ENCODE data around the gene SPECC1L. TPM values are rescaled to one million over a fixed set of nuclear protein-coding genes. Genes with fewer than 3 reads are reported as not detected.

Gene SPECC1L
- total and polyA plus RNA-seq, 8 donors: 6.0 to 53.1 (median 21.8) TPM

GRCh38 chr22:24465566-24465965 is 194.9 kb downstream of the SPECC1L start:
- Histone ChIP-seq H3K27ac (no peak overlapping the region), H3K9me3 (no peaks in the 10 kb centered on the region), H3K27me3 (no peaks in the 10 kb centered on the region), H3K4me1 (peaks cover 3 to 28% (median 14%) of the 10 kb centered on the region in 4 donors), H3K4me3 (no peak overlapping the region), H3K36me3 (no peaks in the 10 kb centered on the region)
- TF ChIP-seq, protein P1, sequence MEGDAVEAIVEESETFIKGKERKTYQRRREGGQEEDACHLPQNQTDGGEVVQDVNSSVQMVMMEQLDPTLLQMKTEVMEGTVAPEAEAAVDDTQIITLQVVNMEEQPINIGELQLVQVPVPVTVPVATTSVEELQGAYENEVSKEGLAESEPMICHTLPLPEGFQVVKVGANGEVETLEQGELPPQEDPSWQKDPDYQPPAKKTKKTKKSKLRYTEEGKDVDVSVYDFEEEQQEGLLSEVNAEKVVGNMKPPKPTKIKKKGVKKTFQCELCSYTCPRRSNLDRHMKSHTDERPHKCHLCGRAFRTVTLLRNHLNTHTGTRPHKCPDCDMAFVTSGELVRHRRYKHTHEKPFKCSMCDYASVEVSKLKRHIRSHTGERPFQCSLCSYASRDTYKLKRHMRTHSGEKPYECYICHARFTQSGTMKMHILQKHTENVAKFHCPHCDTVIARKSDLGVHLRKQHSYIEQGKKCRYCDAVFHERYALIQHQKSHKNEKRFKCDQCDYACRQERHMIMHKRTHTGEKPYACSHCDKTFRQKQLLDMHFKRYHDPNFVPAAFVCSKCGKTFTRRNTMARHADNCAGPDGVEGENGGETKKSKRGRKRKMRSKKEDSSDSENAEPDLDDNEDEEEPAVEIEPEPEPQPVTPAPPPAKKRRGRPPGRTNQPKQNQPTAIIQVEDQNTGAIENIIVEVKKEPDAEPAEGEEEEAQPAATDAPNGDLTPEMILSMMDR (IDR thresholded peaks at IDR 0.05): no peak
- TF ChIP-seq EP300 (IDR thresholded peaks at IDR 0.05) (no peak), POLR2A (IDR thresholded peaks at IDR 0.05) (no peak), POLR2AphosphoS5 (IDR thresholded peaks at IDR 0.05) (no peak)
- intact Hi-C loops (cut with DNase I; ENCODE audit: low total_unique reads): no loop called here
- 60 to 66% (median 64%) methylated on average over 4 to 5 of the region's 5 CpGs for WGBS, 5 donors
- no peak for DNase-seq

DNA sequence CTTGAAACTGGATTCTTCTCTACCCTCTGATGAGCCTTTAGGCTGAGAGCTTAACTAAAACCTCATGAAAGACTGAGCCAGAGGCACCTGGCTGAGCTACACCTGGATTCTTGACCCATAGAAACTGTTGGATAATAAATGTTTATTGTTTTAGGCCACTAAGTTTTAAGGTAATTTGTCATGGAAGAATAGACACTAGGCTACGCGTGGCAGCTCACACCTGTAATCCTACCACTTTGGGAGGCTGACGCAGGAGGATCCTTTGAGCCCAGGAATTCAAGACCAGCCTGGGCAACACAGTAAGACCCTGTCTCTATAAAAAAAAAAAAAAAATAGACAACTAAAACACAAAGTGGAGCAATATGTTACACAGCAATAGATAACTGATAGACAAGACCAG is 195.3 kb downstream of the SPECC1L start:
- Histone ChIP-seq H3K4me3 (no peak overlapping the region), H3K27ac (no peak overlapping the region), H3K27me3 (no peaks in the 10 kb centered on the region), H3K9me3 (no peaks in the 10 kb centered on the region), H3K4me1 (peaks cover 0 to 24% (median 12%) of the 10 kb centered on the region in 4 donors), H3K36me3 (no peaks in the 10 kb centered on the region)
- no peak for DNase-seq
- TF ChIP-seq, protein P1 (IDR thresholded peaks at IDR 0.05): no peak
- TF ChIP-seq EP300 (IDR thresholded peaks at IDR 0.05): no peak
- no peak for TF ChIP-seq POLR2A (IDR thresholded peaks at IDR 0.05)
- no peak for TF ChIP-seq POLR2AphosphoS5 (IDR thresholded peaks at IDR 0.05)
- intact Hi-C loops (cut with DNase I; ENCODE audit: low total_unique reads): no loop called here
- WGBS, 5 donors: 89 to 98% (median 95%) methylated on average over 3 of the region's 3 CpGs

DNA sequence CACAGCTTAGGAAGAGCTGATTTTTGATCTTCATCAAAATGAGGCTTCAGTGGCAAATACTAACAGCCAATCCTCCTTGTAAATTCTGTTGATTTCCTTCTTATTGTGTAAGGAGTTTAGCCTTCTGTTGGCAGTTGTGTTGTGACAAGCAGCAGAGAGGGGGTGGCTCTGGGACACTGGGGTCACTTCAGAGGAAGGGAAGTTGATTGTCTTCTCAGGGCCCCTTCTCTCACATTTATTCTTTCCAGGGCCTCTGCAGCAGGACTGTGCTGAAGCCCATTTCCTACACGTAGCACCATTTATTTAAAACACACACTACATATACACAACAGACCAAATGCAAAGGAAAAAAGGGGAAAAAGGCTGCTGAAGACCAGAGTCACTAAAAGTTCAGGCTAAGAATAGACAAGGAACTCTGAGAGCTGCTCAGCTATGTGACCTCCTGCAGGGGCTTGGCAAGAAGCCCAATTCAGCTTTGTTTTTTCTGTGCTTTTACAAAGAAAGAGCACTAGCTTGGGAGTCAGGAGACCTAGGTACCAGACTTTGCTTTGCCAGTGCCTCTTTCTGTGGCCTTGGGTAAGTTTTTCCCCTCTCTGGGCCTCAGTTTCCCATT is 196.2 kb downstream of the SPECC1L start:
- Histone ChIP-seq H3K27me3 (no peaks in the 10 kb centered on the region), H3K36me3 (no peaks in the 10 kb centered on the region), H3K9me3 (no peaks in the 10 kb centered on the region), H3K27ac (peak overlapping the region in 1 of 5 donors; percentile 9), H3K4me1 (peaks cover 0 to 22% (median 12%) of the 10 kb centered on the region in 4 donors), H3K4me3 (no peak overlapping the region)
- WGBS, 5 donors: 43 to 60% (median 52%) methylated on average over 1 of the region's 1 CpG
- DNase-seq: peak in 1 of 2 donors; percentile 78
- intact Hi-C loops (cut with DNase I; ENCODE audit: low total_unique reads): no loop called here
- TF ChIP-seq EP300 (IDR thresholded peaks at IDR 0.05) (no peak), POLR2A (IDR thresholded peaks at IDR 0.05) (no peak), POLR2AphosphoS5 (IDR thresholded peaks at IDR 0.05) (no peak)
- TF ChIP-seq, protein P1 (IDR thresholded peaks at IDR 0.05): no peak

DNA sequence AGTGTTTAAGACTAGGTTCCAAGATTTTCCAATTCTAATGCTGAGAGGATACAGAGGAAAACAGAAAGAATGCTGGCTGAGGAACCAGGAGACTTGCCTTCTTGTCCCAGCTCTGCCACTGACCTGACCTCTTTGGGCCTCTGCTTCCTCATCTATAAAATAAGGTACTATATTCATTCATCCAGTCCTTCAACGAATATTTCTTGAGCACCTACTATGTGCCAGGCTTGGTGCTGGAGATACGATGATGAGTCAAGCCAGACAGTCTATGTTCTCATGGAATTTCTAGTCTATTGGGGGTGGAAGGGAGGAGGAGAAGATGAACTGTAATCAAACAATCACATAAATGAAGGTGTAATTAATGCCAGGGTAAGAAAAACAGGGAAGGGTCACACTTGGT is 196.7 kb downstream of the SPECC1L start:
- DNase-seq: no peak
- peak overlapping the region in 1 of 5 donors; percentile 9 for H3K27ac ChIP-seq

More for the DNA sequence above, 196.7 kb downstream of the SPECC1L start:
- H3K36me3 ChIP-seq: no peaks in the 10 kb centered on the region
- no peak overlapping the region for H3K4me3 ChIP-seq
- WGBS, 5 donors: 68 to 81% (median 77%) methylated on average over 2 of the region's 2 CpGs
- intact Hi-C loops (cut with DNase I; ENCODE audit: low total_unique reads): no loop called here
- peaks cover 0 to 22% (median 12%) of the 10 kb centered on the region in 4 donors for H3K4me1 ChIP-seq
- TF ChIP-seq, protein P1 (IDR thresholded peaks at IDR 0.05): no peak
- TF ChIP-seq EP300 (IDR thresholded peaks at IDR 0.05) (no peak), POLR2A (IDR thresholded peaks at IDR 0.05) (no peak), POLR2AphosphoS5 (IDR thresholded peaks at IDR 0.05) (no peak)
- H3K9me3 ChIP-seq: no peaks in the 10 kb centered on the region
- H3K27me3 ChIP-seq: no peaks in the 10 kb centered on the region

Other genes starting within 250 kb of the SPECC1L start
- 10 to 100 TPM in 3 of 5 donors, 1 to 10 TPM in 1, under 1 TPM in 1; 0.58 to 29.9 (median 17.5) TPM for gene SUSD2, start 89.3 kb upstream of the SPECC1L start, total RNA-seq
- gene SUSD2, start 89.3 kb upstream of the SPECC1L start, polyA plus RNA-seq: 1 to 10 TPM; 2.6 to 5.7 (median 3.2) TPM
- 10 to 100 TPM in 4 of 5 donors, 1 to 10 TPM in 1; 9.9 to 48.8 (median 29.0) TPM for gene GGT5, start 25.7 kb upstream of the SPECC1L start, total RNA-seq
- 10 to 100 TPM; 17.0 to 22.6 (median 18.2) TPM for gene GGT5, start 25.7 kb upstream of the SPECC1L start, polyA plus RNA-seq
- 1 to 10 TPM in 3 of 5 donors, under 1 TPM in 1, not detected in 1; 0.58 to 7.1 (median 3.1) TPM for gene ADORA2A, start 156.8 kb downstream of the SPECC1L start, total RNA-seq
- 1 to 10 TPM; 1.4 to 2.9 (median 1.6) TPM for gene ADORA2A, start 156.8 kb downstream of the SPECC1L start, polyA plus RNA-seq
- under 1 TPM in 1 of 5 donors, not detected in 4; 0.73 TPM for gene UPB1, start 224.5 kb downstream of the SPECC1L start, total RNA-seq
- under 1 TPM in 1 of 3 donors, not detected in 2; 0.35 TPM for gene UPB1, start 224.5 kb downstream of the SPECC1L start, polyA plus RNA-seq

Data from stomach (tissue), 9 donors.